Astrocyte of the spinal cord (primary cell): ENCODE results near the gene FBN3.

Source experiments
- DNase-seq: peaks from one replicate; pipeline ENCODE4 v3.0.0; 2011; ENCODE audit warnings: low read depth, low spot score
- H3K4me3 ChIP-seq: 2 replicates; pipeline ENCODE4 v1.5.1; 2011; ENCODE audit warnings: low read depth, mild to moderate bottlenecking, low read length, moderate library complexity
- CTCF ChIP-seq: IDR thresholded peaks from 2 replicates; pipeline ENCODE4 v1.5.1; 2012; ENCODE audit warnings: low read depth, mild to moderate bottlenecking, low read length, inconsistent platforms
- in situ Hi-C: cut with HindIII; loops from 2 replicates; pipeline ENCODE4 v1.10.0; 2017; ENCODE audit warnings: low sequenced_read_pairs

The FBN3 gene

DNA sequence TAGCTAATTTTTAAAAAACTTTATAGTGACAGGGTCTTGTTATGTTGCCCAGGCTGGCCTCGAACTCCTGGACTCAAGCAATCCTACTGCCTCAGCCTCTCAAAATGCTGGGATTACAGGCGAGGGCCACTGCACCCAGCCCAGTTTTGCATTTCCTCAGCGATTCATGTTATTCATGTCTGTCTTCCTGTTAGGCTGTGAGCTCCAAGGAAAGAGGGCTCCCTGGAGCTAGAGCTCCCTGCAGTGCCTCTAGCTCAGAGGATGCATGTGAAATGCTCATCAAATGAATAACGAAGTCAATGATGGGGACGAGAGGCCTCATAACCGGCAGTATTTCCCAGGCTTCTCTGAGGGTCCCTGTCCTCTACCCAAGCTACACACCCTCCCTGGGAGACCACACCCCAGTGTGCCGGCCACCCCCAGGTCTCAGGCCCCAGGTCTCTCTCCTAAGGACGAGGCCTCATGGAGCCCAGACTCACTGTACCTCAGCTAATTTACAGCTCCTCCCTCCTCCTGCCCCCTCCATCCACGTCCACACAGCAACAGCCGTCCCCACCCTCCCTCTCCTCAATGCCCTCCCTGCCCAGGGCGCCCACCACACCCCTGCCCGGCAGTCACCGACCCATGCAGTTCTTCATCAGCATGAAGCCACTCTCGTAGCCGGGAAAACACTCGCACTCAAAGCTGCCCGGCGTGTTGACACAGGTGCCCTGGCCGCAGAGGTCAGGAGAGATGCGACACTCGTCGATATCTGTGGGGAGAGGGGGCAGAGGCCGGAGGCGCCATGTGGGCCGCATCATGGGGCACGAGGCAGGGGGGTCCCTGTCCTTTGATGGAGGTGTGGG lies 28.5 kb downstream of the FBN3 start:
- no peak for TF ChIP-seq CTCF
- DNase-seq, result no peak
- no peak overlapping the region for H3K4me3 ChIP-seq
- in situ Hi-C loops, result no loop called here

DNA sequence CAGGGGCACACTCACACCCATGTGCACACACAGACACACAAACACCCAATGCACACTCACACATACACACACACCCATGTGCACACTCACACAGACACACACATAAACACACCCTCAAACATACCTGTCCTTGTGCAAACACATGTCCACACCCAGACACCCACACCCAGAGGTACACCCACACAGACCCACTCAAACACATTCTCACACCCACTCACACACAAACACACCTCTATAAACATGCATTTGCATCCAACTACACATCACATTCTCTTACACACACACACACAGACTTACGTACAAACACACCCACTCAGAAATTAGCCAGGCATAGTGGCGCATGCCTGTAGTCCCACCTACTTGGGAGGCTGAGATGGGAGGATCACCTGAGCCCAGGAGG lies 31.4 kb downstream of the FBN3 start:
- in situ Hi-C loops, result no loop called here
- DNase-seq, result no peak
- TF ChIP-seq CTCF, result no peak
- no peak overlapping the region for H3K4me3 ChIP-seq

DNA sequence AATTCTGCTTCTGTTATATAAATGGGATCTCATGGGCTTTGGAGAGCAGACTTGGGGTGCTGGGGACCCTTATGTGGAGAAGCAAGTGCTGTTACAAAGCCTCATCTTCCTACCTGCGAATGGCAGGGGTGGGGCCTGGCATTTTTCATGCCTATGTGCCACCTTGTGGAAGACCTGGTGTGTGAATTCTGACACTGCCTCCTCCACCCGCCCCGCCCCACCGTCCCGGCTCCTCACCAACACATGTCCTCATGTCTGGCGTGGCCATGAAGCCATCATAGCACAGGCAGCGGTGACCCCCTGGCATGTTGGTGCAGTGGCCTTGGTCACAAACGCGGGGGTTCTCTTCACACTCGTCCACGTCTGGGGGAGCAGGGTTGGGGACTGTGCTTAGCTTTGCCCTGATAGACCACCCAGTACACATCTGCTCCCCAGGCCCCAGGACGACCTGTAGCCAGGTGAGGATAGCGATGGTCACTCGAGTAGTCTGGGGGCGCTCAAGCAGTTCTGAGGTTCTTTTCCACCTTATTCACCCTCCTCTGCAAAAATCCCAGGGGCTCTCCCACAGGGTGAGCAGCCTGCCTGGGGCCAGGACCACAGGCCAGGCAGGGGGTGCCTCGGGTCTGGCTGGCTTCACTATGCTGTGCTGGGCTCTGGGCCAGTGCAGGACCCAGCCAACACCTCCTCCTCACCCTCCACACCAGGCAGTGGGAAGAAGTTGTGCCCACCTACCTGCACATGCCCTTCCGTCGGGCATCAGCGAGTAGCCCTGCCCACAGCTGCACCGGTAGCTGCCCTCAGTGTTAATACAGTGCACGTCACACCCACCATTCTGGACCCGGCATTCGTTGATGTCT lies 32.7 kb downstream of the FBN3 start:
- no peak overlapping the region for H3K4me3 ChIP-seq
- in situ Hi-C loops, result no loop called here
- TF ChIP-seq CTCF, result no peak
- DNase-seq, result no peak

- in situ Hi-C loops, result no loop called here
- no peak overlapping the region for H3K4me3 ChIP-seq
- no peak for TF ChIP-seq CTCF
- no peak for DNase-seq
These were observed 33.5 kb downstream of the FBN3 start for GRCh38 chr19:8115805-8116396.

DNA sequence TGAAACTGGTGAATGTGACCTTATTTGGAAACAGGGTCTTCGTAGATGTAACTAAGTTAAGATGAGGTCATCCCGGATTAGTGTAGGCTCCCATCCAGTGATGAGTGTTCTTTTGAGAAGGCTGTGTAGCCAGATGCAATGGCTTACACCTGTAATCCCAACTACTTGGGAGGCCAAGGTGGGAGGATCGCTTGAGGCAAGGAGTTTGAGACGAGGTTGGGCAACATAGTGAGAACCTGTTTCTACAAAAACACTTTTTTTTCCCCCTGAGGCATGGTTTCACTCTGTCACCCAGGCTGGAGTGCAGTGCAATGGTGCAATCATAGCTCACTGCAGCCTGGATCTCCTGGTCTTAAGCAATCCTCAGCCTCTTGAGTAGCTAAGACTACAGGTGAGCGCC lies 36.4 kb downstream of the FBN3 start:
- DNase-seq, result no peak
- no peak overlapping the region for H3K4me3 ChIP-seq
- in situ Hi-C loops, result no loop called here
- TF ChIP-seq CTCF, result no peak

- TF ChIP-seq CTCF, result no peak
- DNase-seq, result no peak
- in situ Hi-C loops, result no loop called here
- no peak overlapping the region for H3K4me3 ChIP-seq
These were observed 38.0 kb downstream of the FBN3 start for GRCh38 chr19:8111376-8111775.
